Right ventricle myocardium inferior (tissue), 1 donor: ENCODE measurements around the gene XAGE1A. TPM values are rescaled to one million over a fixed set of nuclear protein-coding genes. Genes with fewer than 3 reads are reported as not detected.

Experiments used
- total RNA-seq: library from RNA; stranded (reverse); fragmentation: NEBNext Ultra II Directional; extraction: Animal tissue kit (Norgen Biotek cat#: 25700); gene quantifications from one replicate; pipeline ENCODE4 v1.2.1, GENCODE V29; 2021
- donor health status: DM: no; HTN: yes; CAD: no; lungs with severe emphysema.

XAGE1A gene
- total RNA-seq, 1 donor from 2014 or later, result not detected

Other genes starting within 250 kb of the XAGE1A start
- not detected for gene XAGE2, start 126.8 kb upstream of the XAGE1A start, total RNA-seq
- gene XAGE1B, start 21.3 kb downstream of the XAGE1A start, total RNA-seq, result not detected
- gene SSX7, start 159.1 kb downstream of the XAGE1A start, total RNA-seq, result not detected
- not detected for gene SSX2, start 211.4 kb downstream of the XAGE1A start, total RNA-seq